GM12801 (cell line): ENCODE measurements around the gene VSNL1.

Experiments
- CTCF ChIP-seq: IDR thresholded peaks from one replicate; pipeline ENCODE4 v1.5.1; 2011; ENCODE audit warnings: control low read depth; ENCODE audit not compliant: insufficient read length; ENCODE audit errors: extremely low read depth

Gene VSNL1

GRCh38 chr2:17543131-17543660, 2.7 kb downstream of the VSNL1 start:
- TF ChIP-seq CTCF, result no peak

- TF ChIP-seq CTCF, result no peak
Measured at GRCh38 chr2:17543848-17544247, 3.4 kb downstream of the VSNL1 start.

- TF ChIP-seq CTCF, result no peak
Measured at GRCh38 chr2:17544256-17544655, 3.8 kb downstream of the VSNL1 start.

DNA sequence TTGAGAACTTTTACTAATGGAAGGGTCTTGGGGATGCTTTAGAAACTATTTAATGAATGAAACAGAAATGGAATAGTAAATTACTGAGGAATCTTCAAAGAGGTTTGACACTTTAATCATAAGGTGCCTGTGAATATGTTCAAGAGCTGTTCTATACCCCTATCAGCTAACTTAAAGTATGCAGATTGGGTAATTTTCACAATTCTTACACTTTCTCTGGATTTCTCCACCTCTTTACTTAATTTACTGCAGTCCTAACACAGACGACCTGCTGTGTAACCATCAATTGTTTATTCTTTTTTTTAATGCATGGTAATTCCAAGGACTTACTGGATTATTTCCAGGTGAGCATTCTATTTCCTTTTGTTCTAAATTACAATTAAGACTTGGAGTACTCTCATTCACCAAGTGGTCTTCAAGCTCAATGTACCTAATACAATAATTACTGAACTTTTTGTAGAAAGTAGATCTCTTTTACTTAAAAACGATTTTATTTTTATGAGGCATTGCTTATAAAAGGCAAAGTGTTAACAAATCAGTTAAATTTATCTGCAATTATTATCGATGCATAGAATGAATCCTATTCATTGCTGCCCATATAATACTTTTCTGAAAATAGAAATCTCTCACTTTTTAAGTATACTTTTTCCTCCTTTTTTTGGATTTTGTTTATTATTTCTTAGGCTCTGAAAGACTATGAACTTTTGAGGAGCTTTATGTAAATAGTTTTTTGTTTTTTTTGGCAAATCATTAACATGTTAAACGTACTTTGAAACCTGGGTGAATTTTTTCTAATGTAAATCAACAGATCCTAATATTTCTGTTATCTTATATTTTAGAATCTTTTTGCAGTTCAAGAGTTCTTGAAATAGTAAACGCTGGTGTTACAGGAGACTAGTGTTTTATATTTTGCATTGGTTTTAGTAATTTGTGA, 5.5 kb downstream of the VSNL1 start:
- TF ChIP-seq CTCF, result no peak

- no peak for TF ChIP-seq CTCF
Measured at GRCh38 chr2:17547237-17547636, 6.7 kb downstream of the VSNL1 start.

DNA sequence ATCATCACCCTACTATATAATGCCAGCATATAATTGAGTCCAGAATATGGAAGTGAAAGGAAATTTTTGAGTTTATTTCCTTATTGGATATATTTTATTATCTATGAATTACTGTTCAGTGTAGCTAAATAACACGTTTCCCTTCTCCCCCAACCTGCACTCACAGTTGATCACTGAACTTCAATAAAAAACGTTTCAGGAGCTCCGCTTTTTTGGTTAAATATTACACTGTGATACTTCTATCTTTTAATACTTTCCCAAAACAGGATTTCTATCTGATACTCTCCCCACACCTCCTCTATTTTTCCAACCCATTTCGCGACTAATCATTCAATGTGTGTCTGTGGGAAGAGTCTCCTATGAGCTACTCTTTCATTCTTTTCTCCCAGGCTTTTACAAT, 7.2 kb downstream of the VSNL1 start:
- no peak for TF ChIP-seq CTCF

DNA sequence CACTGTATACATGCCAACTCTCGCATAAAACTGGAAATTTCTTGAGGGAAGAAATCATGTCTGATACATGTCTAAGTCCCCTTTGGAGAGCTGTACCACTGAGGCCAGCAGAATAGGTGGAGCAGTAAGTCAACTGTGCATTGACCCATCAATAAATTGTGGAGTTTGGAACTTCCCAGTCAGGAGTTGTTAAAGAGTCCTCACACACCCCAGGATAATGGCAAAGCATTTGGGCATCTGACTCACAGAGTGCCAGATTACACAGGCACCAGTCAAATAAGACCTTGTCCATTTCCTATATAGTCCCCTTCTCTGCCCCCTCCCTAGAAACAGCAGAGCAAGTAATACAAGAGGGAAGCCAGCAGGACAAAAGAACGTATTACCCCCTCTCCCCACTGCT, 10.4 kb downstream of the VSNL1 start:
- TF ChIP-seq CTCF, result no peak
